ENCODE data around the gene PLN.

Gene PLN

GRCh38 chr6:118569498-118569897 lies 21.4 kb downstream of the PLN start:
- no peaks in the 10 kb centered on the region for H4K20me1 ChIP-seq (ENCODE audit: control insufficient read depth, insufficient read depth, low read depth, low read length)
- H3K4me3 ChIP-seq (ENCODE audit: low read length) = no peak overlapping the region
- H3F3A ChIP-seq (ENCODE audit: control insufficient read depth, insufficient read depth) = no peaks in the 10 kb centered on the region
- peaks cover 7% of the 10 kb centered on the region; the same call in 1 of the 2 replicates for H3K9me3 ChIP-seq (ENCODE audit: control insufficient read depth, insufficient read depth, low read length)
- TF ChIP-seq EZH2phosphoT487 (IDR thresholded peaks at IDR 0.05; ENCODE audit: borderline replicate concordance, low read length) (no peak), CTCF (IDR thresholded peaks at IDR 0.05; ENCODE audit: low read depth, low read length, poor library complexity, severe bottlenecking) (no peak)
- H3K9me2 ChIP-seq (replicated peaks; ENCODE audit: control insufficient read depth, low read length) = no peaks in the 10 kb centered on the region
- H3K4me1 ChIP-seq (ENCODE audit: control insufficient read depth, low read length) = peaks cover 12% of the 10 kb centered on the region
- no peak overlapping the region for H3K4me2 ChIP-seq (ENCODE audit: low read length)
- peaks cover 10% of the 10 kb centered on the region for H3K36me3 ChIP-seq (ENCODE audit: control insufficient read depth, low read length)
- no peaks in the 10 kb centered on the region for H3K27me3 ChIP-seq (ENCODE audit: control insufficient read depth, low read length)
- no peaks in the 10 kb centered on the region for H3K79me2 ChIP-seq (ENCODE audit: control insufficient read depth, low read length)
- H3K27ac ChIP-seq (ENCODE audit: low read depth, low read length) = no peak overlapping the region

GRCh38 chr6:118571121-118571520 lies 23.0 kb downstream of the PLN start:
- Histone ChIP-seq H3K4me2 (ENCODE audit: low read length) (no peak overlapping the region), H3K9me3 (ENCODE audit: control insufficient read depth, insufficient read depth, low read length) (peaks cover 19% of the 10 kb centered on the region), H3K27ac (ENCODE audit: low read depth, low read length) (no peak overlapping the region), H3K4me3 (ENCODE audit: low read length) (no peak overlapping the region), H3F3A (ENCODE audit: control insufficient read depth, insufficient read depth) (no peaks in the 10 kb centered on the region), H3K79me2 (ENCODE audit: control insufficient read depth, low read length) (no peaks in the 10 kb centered on the region), H4K20me1 (ENCODE audit: control insufficient read depth, insufficient read depth, low read depth, low read length) (no peaks in the 10 kb centered on the region), H3K4me1 (ENCODE audit: control insufficient read depth, low read length) (no peaks in the 10 kb centered on the region; the same call in 1 of the 2 replicates), H3K36me3 (ENCODE audit: control insufficient read depth, low read length) (peaks cover 6% of the 10 kb centered on the region; the same call in 1 of the 2 replicates), H3K9me2 (replicated peaks; ENCODE audit: control insufficient read depth, low read length) (no peaks in the 10 kb centered on the region), H3K27me3 (ENCODE audit: control insufficient read depth, low read length) (no peaks in the 10 kb centered on the region)
- no peak for TF ChIP-seq EZH2phosphoT487 (IDR thresholded peaks at IDR 0.05; ENCODE audit: borderline replicate concordance, low read length)
- TF ChIP-seq CTCF (IDR thresholded peaks at IDR 0.05; ENCODE audit: low read depth, low read length, poor library complexity, severe bottlenecking) = no peak

GRCh38 chr6:118574051-118574865 lies 26.2 kb downstream of the PLN start:
- no peaks in the 10 kb centered on the region for H3K27me3 ChIP-seq (ENCODE audit: control insufficient read depth, low read length)
- no peak overlapping the region for H3K4me2 ChIP-seq (ENCODE audit: low read length)
- H3K4me3 ChIP-seq (ENCODE audit: low read length) = no peak overlapping the region
- no peaks in the 10 kb centered on the region for H3K9me2 ChIP-seq (replicated peaks; ENCODE audit: control insufficient read depth, low read length)
- H3K36me3 ChIP-seq (ENCODE audit: control insufficient read depth, low read length) = peaks cover 6% of the 10 kb centered on the region; the same call in 1 of the 2 replicates
- TF ChIP-seq CTCF (IDR thresholded peaks at IDR 0.05; ENCODE audit: low read depth, low read length, poor library complexity, severe bottlenecking) (no peak), EZH2phosphoT487 (IDR thresholded peaks at IDR 0.05; ENCODE audit: borderline replicate concordance, low read length) (no peak)
- H4K20me1 ChIP-seq (ENCODE audit: control insufficient read depth, insufficient read depth, low read depth, low read length) = no peaks in the 10 kb centered on the region
- H3K27ac ChIP-seq (ENCODE audit: low read depth, low read length) = no peak overlapping the region
- no peaks in the 10 kb centered on the region for H3F3A ChIP-seq (ENCODE audit: control insufficient read depth, insufficient read depth)
- no peaks in the 10 kb centered on the region for H3K4me1 ChIP-seq (ENCODE audit: control insufficient read depth, low read length)
- H3K9me3 ChIP-seq (ENCODE audit: control insufficient read depth, insufficient read depth, low read length) = peaks cover 36% of the 10 kb centered on the region
- H3K79me2 ChIP-seq (ENCODE audit: control insufficient read depth, low read length) = no peaks in the 10 kb centered on the region

Measured in DOHH2 (cell line).